ENCODE results near the gene OR10X1.

Gene OR10X1, protein sequence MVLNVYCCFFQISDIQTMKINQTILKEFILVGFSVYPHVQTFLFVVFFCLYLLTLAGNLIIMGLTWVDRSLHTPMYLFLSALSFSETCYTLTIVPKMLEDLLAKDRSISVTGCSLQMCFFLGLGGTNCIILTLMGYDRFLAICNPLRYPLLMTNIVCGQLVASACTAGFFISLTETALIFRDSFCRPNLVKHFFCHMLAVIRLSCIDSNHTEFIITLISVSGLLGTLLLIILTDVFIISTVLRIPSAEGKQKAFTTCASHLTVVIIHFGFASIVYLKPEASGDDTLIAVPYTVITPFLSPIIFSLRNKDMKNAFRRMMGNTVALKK

GRCh38 chr1:158579733-158580132, at the start of gene OR10X1:
Gene OR10X1 (minus strand): TSS chr1:158579899. CDS start chr1:158579899, 0 bp downstream.
- DNase-seq (ENCODE audit: low spot score) = no peak

GRCh38 chr1:158613764-158614163, 34.1 kb upstream of the OR10X1 start:
- DNase-seq (ENCODE audit: low spot score) = no peak

DNA sequence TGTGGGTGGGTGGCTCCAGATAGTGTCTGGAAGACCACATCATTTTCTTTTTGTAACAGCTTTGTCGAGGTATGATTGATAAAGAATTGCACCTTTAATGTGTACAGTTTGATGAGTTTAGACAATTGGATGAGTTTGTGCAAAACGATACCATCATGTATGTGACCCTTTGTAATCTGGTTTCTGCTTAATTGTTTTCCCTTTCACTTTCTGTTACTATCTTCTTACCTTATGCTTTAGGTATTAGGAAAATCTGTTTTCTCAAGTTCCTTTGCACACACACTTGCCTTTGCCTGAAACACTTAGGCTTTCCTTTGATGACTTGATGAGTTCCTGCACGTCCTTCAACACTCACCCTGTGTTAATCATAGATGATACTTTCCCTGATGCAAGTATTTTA, 32.2 kb upstream of the OR10X1 start:
- DNase-seq (ENCODE audit: low spot score) = no peak

DNA sequence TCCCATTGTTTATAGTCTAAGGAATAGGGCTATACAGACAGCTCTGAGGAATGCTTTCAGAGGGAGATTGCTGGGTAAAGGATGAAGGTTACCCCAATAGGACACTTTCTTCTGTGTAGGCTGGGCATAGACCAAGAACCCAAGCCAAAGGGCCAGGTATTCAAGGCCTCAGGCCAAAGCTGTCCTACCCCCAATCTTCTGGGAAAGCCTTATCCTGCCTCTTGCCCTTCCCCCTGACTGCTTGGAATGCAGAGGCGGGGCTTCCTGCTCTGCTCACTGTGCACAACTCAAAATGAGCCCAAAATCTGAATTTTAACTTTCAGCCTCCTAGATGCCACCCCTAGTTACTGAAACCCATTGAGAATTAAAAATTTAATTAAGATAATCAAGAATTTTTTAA, 27.6 kb upstream of the OR10X1 start:
- DNase-seq (ENCODE audit: low spot score) = no peak

- DNase-seq (ENCODE audit: low spot score) = no peak
These were observed 25.3 kb upstream of the OR10X1 start, which contains the start of gene OR10Z1 for GRCh38 chr1:158604968-158605367. Gene OR10Z1 (plus strand): TSS chr1:158605268. CDS start chr1:158606439, 1,171 bp downstream.

DNA sequence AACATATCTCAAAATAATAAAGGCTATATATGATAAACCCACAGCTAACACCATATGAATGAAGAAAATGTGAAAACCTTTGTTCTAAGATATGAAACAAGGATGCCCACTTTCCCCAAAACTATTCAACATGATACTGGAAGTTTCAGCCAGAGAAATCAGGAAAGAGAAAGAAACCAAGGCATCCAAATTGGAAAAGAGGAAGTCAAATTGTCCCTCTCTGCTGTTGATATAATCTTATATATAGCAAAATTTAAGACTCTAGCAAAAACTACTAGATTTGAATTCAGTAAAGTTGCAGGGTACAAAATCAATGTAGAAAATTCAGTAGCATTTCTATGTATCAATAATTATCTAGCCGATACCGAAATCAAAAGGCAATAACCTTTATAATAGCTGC, 21.0 kb upstream of the OR10X1 start:
- no peak for DNase-seq (ENCODE audit: low spot score)

GRCh38 chr1:158586942-158587341, 7.2 kb upstream of the OR10X1 start:
- DNase-seq (ENCODE audit: low spot score) = no peak

- no peak for DNase-seq (ENCODE audit: low spot score)
These were observed 4.3 kb upstream of the OR10X1 start for GRCh38 chr1:158583962-158584361.

- DNase-seq (ENCODE audit: low spot score) = no peak
These were observed 2.1 kb downstream of the OR10X1 start for GRCh38 chr1:158577561-158577960.

DNA sequence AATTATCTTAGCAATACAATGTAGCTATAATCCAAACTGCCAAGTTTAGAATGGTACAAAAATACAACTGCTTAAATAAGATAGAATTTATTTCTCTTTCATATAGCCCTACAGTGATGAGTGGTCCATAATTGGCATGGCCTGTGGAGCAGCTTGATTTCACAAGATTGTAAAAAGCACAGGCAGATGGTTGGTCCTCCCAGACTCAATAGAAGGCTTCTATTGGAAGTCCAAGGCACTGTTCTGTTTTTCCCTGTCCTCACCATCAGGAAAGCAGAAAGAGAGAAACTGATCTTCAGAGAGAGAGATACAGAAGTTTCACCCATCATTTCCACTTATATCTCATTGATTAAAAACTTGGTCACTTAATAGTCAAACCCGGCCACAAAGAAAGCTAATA, 7.5 kb downstream of the OR10X1 start:
- no peak for DNase-seq (ENCODE audit: low spot score)

DNA sequence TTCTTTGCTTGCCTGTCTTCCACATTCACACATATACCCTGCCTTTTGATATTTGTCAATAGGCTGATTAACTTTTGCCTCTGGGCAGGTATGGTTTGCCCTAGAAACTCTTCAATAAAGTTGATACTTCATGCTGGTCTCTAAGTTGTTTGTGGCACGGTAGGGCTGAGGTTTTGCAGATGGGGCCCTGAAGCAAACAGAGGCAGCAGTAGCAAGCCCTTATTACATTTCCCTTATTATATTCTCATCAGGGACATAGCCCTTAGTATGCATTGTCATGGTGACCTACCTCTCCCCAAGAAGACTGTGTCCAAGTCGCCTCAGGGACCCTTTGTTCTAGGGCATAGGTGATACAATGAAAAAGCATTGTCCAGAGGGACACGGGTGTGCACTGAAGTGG, 9.2 kb downstream of the OR10X1 start, which contains the start of gene OR6P1:
TSS of gene OR6P1 (minus strand) at position 101 of the 400 bp plus-strand sequence. CDS start 6,976 bp downstream, outside the sequence.
- no peak for DNase-seq (ENCODE audit: low spot score)

DNA sequence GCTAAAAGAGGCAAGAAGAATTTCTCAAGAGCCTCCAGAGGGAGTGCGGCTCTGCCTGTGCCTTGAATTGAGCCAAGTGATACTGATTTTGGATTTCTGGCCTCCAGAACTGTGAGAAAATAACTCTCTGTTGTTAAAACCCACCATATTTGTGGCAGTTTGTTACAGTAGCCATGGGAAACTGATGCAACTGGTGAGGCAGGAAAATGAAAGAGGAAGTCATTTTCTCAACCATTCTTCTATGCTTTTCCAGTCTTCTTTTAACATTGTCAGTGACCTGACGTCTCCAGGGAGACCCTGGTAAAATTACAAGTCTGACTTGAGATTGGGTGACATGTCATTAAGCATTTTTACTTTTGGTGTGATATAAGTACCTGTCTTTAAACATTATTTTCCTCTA, 15.1 kb downstream of the OR10X1 start:
- no peak for DNase-seq (ENCODE audit: low spot score)

DNA sequence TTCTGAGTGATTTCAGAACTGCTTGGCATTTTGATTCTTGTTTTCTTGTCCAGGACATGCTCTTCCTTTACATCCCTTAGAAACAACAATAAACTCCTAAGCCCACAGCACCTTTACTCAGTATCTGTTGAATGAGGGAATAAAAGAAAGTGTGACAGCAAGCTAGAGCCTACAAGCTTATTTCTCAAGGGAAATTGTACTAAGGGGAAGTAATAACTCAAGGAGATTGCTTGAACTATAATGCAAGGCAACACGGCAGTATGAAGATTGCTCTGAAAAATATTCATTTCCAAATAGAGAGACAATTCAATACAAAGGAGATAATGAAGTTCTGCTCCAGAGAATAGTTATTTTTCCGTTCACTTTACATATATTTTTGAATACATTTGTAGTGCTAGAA, 15.8 kb downstream of the OR10X1 start:
- no peak for DNase-seq (ENCODE audit: low spot score)

GRCh38 chr1:158559696-158560095, 20.0 kb downstream of the OR10X1 start:
- no peak for DNase-seq (ENCODE audit: low spot score)

DNA sequence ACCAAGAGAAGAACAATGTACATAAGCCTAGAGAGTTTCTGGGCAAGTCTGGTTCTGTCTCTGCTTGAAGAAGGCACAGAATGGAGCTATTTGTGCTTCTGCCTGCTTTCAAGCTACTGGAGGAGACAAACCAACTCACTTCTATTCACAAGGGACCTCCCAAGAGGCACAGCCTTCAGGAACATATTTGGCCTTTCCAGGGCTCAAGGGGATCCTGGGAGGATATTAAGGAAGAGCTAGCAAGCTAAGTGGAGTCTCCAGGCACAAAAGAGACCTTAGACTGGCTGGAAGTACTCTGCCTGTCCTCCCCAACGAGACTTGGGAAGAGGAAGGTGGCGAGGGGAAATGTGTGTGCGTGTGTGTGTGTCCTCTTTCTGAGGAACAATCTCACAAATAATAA, 25.3 kb downstream of the OR10X1 start, which contains the start of gene OR6Y1:
TSS of gene OR6Y1 (minus strand) at position 54 of the 400 bp plus-strand sequence. CDS start 6,300 bp downstream, outside the sequence.
- no peak for DNase-seq (ENCODE audit: low spot score)

GRCh38 chr1:158552296-158552695, 27.4 kb downstream of the OR10X1 start:
- DNase-seq (ENCODE audit: low spot score) = no peak

DNA sequence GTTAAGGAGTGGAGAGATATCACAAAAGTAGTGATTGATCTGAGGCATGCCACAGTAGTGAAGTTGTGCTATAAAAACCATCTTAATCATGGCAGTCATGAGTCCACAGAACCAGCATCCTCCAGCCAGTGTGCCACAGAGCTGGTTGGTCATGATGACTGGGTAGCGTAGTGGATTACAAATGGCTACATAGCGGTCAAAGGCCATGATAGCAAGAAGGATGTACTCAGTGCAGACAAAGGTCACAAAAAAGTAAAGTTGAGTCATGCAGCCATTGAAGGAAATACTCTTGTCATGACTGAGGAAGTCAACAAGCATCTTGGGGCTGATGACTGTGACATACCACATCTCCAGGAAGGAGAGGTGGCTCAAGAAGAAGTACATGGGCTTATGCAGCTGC, 32.2 kb downstream of the OR10X1 start:
- no peak for DNase-seq (ENCODE audit: low spot score)

DNA sequence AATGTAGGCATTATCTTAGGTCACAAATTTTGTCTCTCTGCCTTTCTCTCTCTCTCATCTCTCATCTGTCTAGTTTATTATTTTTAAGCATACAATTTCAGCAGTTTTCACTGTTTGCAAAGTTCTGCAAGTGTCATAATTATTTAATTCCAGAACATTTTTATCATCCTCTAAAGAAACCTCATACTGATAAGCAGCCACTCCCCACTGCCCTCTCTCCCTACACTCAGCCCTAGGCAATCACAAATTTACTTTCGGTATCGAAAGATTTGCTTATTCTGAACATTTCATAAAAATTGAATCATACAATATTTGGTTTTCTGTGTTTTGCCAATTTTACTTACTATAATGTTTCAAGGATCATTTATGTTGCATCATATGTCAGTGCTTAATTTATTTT, 42.1 kb downstream of the OR10X1 start:
- no peak for DNase-seq (ENCODE audit: low spot score)

GRCh38 chr1:158534496-158534895, 45.2 kb downstream of the OR10X1 start:
- no peak for DNase-seq (ENCODE audit: low spot score)

Data from AG20443 (cell line).